Measurements from ENCODE around the gene ACER2.
A peak's percentile ranks its signal among the peaks of the same experiment; 100 is the strongest.
"Not testable (repeated sequence)": the region's sequence is repeated elsewhere in the genome, so short reads cannot be mapped to it uniquely, and the experiment has no call there.

Gene ACER2

GRCh38 chr9:19408693-19409400 is at the start of gene ACER2:
ACER2 (plus strand) TSS chr9:19409009; CDS start chr9:19409085, 76 bp downstream.
- Histone ChIP-seq H3K4me1 (ENCODE audit: insufficient read depth, low read length) (peaks cover 4% of the 10 kb centered on the region), H3K27me3 (ENCODE audit: insufficient read depth, low read length) (no peaks in the 10 kb centered on the region), H3K9me3 (ENCODE audit: low read length) (no peaks in the 10 kb centered on the region), H2AFZ (ENCODE audit: low read depth, low read length) (peak within 1 kb of the TSS; percentile 94), H3K36me3 (ENCODE audit: insufficient read depth, low read length) (no peaks in the 10 kb centered on the region), H3K4me3 (ENCODE audit: low read length) (peak within 1 kb of the TSS; percentile 86)

DNA sequence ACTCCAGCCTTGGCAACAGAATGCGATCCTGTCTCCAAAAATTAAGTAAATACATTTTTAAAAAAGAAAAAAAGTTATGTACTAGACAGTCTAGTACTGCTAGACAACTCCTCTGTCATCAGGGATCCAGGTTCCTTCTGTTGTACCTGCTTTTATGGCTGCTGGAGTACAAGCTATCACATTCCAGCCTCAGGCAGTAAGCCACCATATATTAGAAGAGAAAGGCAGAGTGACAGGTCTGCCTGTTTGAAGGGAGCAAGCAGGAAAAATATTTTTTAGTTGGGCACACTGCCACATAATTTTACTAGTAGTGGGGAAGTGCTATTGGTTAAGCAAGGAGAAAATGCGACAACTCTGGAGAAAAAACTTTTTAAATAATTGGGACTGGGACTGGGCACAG is 39.7 kb upstream of the ACER2 start:
- Histone ChIP-seq H3K4me3 (ENCODE audit: low read length) (no peak overlapping the region), H2AFZ (ENCODE audit: low read depth, low read length) (no peak overlapping the region), H3K36me3 (ENCODE audit: insufficient read depth, low read length) (peaks cover 54% of the 10 kb centered on the region), H3K4me1 (ENCODE audit: insufficient read depth, low read length) (no peaks in the 10 kb centered on the region), H3K27me3 (ENCODE audit: insufficient read depth, low read length) (no peaks in the 10 kb centered on the region), H3K9me3 (ENCODE audit: low read length) (no peaks in the 10 kb centered on the region)

DNA sequence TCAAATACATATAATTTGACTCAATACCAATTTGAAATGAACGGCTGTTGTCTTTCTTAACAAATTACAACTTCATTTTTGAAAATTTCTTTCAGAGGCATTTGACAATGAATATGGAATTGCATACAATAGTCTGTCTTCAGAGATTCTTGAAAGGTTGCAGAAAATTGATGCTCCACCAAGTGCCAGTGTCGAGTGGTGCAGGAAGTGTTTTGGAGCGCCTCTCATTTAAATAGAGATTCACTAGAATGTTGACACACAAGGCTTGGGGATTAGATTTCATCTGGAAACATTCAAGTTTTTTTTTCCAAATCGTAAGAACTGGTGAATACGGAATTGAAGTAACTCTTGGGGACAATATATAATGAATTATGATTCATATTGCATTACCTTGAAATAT is 36.9 kb upstream of the ACER2 start:
- Histone ChIP-seq H3K4me3 (ENCODE audit: low read length) (no peak overlapping the region), H3K9me3 (ENCODE audit: low read length) (no peaks in the 10 kb centered on the region), H3K36me3 (ENCODE audit: insufficient read depth, low read length) (peaks cover 62% of the 10 kb centered on the region), H2AFZ (ENCODE audit: low read depth, low read length) (no peak overlapping the region), H3K4me1 (ENCODE audit: insufficient read depth, low read length) (no peaks in the 10 kb centered on the region), H3K27me3 (ENCODE audit: insufficient read depth, low read length) (no peaks in the 10 kb centered on the region)

GRCh38 chr9:19372567-19372966 is 36.2 kb upstream of the ACER2 start:
- Histone ChIP-seq H3K9me3 (ENCODE audit: low read length) (no peaks in the 10 kb centered on the region), H3K36me3 (ENCODE audit: insufficient read depth, low read length) (peaks cover 68% of the 10 kb centered on the region), H2AFZ (ENCODE audit: low read depth, low read length) (no peak overlapping the region)

DNA sequence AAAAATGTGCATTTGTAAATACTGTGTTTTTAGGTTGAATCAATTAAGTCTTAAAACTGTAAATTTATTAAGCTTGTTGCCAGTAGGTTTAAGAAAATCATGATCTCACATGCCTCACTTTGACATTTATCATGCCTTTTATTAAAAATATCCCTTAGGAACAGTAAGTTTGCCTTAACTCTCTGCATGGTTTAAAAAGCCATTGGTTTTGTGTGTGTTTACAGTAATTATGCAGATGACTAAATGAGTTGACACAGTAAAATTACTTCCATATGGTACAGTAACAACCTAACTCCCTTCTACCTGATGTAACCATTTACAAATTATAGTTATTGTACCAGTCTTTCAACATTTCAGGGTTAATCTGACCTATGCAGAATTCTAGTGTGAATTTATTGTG is 35.3 kb upstream of the ACER2 start:
- H2AFZ ChIP-seq (ENCODE audit: low read depth, low read length): no peak overlapping the region
- no peaks in the 10 kb centered on the region for H3K9me3 ChIP-seq (ENCODE audit: low read length)
- H3K4me3 ChIP-seq (ENCODE audit: low read length): no peak overlapping the region
- H3K4me1 ChIP-seq (ENCODE audit: insufficient read depth, low read length): peaks cover 12% of the 10 kb centered on the region
- no peaks in the 10 kb centered on the region for H3K27me3 ChIP-seq (ENCODE audit: insufficient read depth, low read length)
- H3K36me3 ChIP-seq (ENCODE audit: insufficient read depth, low read length): peaks cover 69% of the 10 kb centered on the region

More at GRCh38 chr9:19372567-19372966, 36.2 kb upstream of the ACER2 start:
- Histone ChIP-seq H3K4me3 (ENCODE audit: low read length) (no peak overlapping the region), H3K27me3 (ENCODE audit: insufficient read depth, low read length) (no peaks in the 10 kb centered on the region), H3K4me1 (ENCODE audit: insufficient read depth, low read length) (peaks cover 3% of the 10 kb centered on the region)

GRCh38 chr9:19375538-19375937 is 33.3 kb upstream of the ACER2 start:
- no peaks in the 10 kb centered on the region for H3K27me3 ChIP-seq (ENCODE audit: insufficient read depth, low read length)
- peaks cover 63% of the 10 kb centered on the region for H3K36me3 ChIP-seq (ENCODE audit: insufficient read depth, low read length)
- H3K4me3 ChIP-seq (ENCODE audit: low read length): no peak overlapping the region
- peaks cover 19% of the 10 kb centered on the region for H3K4me1 ChIP-seq (ENCODE audit: insufficient read depth, low read length)
- H2AFZ ChIP-seq (ENCODE audit: low read depth, low read length): no peak overlapping the region
- H3K9me3 ChIP-seq (ENCODE audit: low read length): no peaks in the 10 kb centered on the region

GRCh38 chr9:19376931-19377330 is 31.9 kb upstream of the ACER2 start:
- Histone ChIP-seq H3K27me3 (ENCODE audit: insufficient read depth, low read length) (no peaks in the 10 kb centered on the region), H3K4me1 (ENCODE audit: insufficient read depth, low read length) (peaks cover 25% of the 10 kb centered on the region), H3K36me3 (ENCODE audit: insufficient read depth, low read length) (peaks cover 63% of the 10 kb centered on the region), H2AFZ (ENCODE audit: low read depth, low read length) (no peak overlapping the region), H3K4me3 (ENCODE audit: low read length) (no peak overlapping the region), H3K9me3 (ENCODE audit: low read length) (no peaks in the 10 kb centered on the region)

DNA sequence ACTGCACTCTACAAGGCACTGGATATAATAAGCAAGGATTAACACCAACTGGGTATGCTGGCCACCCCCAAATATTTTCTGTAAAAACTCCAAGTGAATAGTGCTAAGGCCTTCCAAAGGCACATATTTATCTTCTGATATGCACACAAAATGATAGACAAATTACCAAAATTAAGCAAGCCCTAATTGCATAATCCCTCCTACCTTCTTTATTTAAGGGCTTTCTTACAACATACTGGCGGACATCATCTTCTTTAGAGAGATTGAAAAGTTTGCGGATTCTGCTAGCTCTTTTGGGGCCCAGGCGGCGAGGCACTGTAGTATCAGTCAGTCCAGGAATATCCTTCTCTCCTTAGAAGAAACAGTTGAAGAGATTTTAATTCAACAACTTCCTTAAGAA is 30.6 kb upstream of the ACER2 start:
- peaks cover 25% of the 10 kb centered on the region for H3K4me1 ChIP-seq (ENCODE audit: insufficient read depth, low read length)
- no peaks in the 10 kb centered on the region for H3K27me3 ChIP-seq (ENCODE audit: insufficient read depth, low read length)
- no peak overlapping the region for H2AFZ ChIP-seq (ENCODE audit: low read depth, low read length)
- peaks cover 57% of the 10 kb centered on the region for H3K36me3 ChIP-seq (ENCODE audit: insufficient read depth, low read length)
- no peaks in the 10 kb centered on the region for H3K9me3 ChIP-seq (ENCODE audit: low read length)
- H3K4me3 ChIP-seq (ENCODE audit: low read length): peak overlapping the region; percentile 77

DNA sequence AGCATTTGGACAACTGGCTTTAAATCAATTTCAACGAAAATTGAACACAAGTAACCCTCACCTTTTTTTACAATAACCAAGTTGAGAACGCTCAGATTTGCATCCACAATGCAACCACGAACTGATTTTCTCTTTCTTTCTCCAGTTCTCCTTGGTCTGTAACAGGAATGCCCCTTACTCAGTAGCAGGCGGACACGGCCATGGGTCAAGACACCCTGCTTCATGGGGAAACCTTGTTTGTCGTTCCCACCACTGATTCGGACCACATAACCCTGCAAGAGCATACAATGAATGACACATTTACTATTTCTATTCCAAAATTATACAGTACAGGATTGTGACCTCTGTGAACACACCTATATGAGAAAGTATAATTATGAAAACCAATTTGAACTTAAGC is 30.2 kb upstream of the ACER2 start:
- H3K9me3 ChIP-seq (ENCODE audit: low read length): no peaks in the 10 kb centered on the region
- peaks cover 52% of the 10 kb centered on the region for H3K36me3 ChIP-seq (ENCODE audit: insufficient read depth, low read length)
- peaks cover 25% of the 10 kb centered on the region for H3K4me1 ChIP-seq (ENCODE audit: insufficient read depth, low read length)
- no peaks in the 10 kb centered on the region for H3K27me3 ChIP-seq (ENCODE audit: insufficient read depth, low read length)
- H2AFZ ChIP-seq (ENCODE audit: low read depth, low read length): no peak overlapping the region
- H3K4me3 ChIP-seq (ENCODE audit: low read length): peak overlapping the region; percentile 77

DNA sequence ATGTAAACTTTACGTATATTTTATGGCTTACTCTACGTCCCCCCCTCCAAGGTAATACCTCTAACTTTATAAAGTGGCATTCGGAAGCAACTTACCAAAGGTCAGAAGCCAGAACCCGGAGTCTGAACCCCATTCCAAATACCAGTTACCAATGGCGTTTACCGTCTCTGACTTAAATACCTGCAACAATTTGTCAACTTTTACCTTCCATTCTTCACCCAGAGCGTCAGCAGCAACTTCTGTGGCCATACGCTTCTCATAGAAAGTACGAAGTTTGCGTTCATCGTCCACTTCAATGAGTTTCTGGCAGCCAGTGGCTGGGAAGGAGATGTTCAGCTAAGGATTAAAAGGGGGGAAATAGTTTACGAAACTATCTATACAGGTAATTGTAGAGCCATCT is 29.5 kb upstream of the ACER2 start:
- Histone ChIP-seq H3K4me3 (ENCODE audit: low read length) (peak overlapping the region; percentile 77), H3K27me3 (ENCODE audit: insufficient read depth, low read length) (no peaks in the 10 kb centered on the region), H3K4me1 (ENCODE audit: insufficient read depth, low read length) (peaks cover 25% of the 10 kb centered on the region), H3K9me3 (ENCODE audit: low read length) (no peaks in the 10 kb centered on the region), H3K36me3 (ENCODE audit: insufficient read depth, low read length) (peaks cover 50% of the 10 kb centered on the region), H2AFZ (ENCODE audit: low read depth, low read length) (no peak overlapping the region)

DNA sequence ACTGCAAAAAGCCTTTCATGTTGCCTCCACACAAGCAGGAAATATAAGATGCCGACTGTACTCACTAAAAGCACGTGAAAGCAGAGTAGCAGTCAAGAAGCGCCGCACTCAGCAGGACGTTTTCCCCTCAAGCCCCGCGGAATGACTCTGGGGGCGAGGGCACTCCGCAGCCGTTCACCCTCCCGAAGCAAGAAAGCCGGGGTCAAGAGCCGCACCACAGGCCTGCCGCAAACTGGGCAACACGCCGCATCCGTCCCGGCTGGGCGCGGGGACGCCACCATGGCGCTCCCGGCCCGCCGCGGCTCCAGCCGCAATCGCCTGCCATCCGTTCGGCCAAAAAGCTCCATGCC is 29.1 kb upstream of the ACER2 start:
- no peaks in the 10 kb centered on the region for H3K27me3 ChIP-seq (ENCODE audit: insufficient read depth, low read length)
- no peak overlapping the region for H2AFZ ChIP-seq (ENCODE audit: low read depth, low read length)
- peak overlapping the region; percentile 77 for H3K4me3 ChIP-seq (ENCODE audit: low read length)
- H3K36me3 ChIP-seq (ENCODE audit: insufficient read depth, low read length): peaks cover 46% of the 10 kb centered on the region
- peaks cover 25% of the 10 kb centered on the region for H3K4me1 ChIP-seq (ENCODE audit: insufficient read depth, low read length)
- no peaks in the 10 kb centered on the region for H3K9me3 ChIP-seq (ENCODE audit: low read length)

DNA sequence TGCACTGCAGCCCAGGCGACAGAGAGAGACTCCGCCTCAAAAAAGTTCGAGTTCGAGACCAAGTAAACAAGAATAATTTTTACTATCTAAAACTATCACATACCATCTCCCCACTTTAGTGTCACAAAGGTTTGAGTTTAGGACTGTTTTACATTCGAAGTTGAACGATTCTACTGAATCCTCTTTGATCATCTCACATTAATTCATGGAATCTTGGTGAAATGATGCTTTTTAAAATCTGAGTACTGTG is 28.1 kb upstream of the ACER2 start:
- Histone ChIP-seq H3K36me3 (ENCODE audit: insufficient read depth, low read length) (peaks cover 36% of the 10 kb centered on the region), H3K27me3 (ENCODE audit: insufficient read depth, low read length) (no peaks in the 10 kb centered on the region), H3K4me1 (ENCODE audit: insufficient read depth, low read length) (peaks cover 25% of the 10 kb centered on the region), H3K4me3 (ENCODE audit: low read length) (peak overlapping the region; percentile 77), H3K9me3 (ENCODE audit: low read length) (no peaks in the 10 kb centered on the region), H2AFZ (ENCODE audit: low read depth, low read length) (peak overlapping the region; percentile 51)

DNA sequence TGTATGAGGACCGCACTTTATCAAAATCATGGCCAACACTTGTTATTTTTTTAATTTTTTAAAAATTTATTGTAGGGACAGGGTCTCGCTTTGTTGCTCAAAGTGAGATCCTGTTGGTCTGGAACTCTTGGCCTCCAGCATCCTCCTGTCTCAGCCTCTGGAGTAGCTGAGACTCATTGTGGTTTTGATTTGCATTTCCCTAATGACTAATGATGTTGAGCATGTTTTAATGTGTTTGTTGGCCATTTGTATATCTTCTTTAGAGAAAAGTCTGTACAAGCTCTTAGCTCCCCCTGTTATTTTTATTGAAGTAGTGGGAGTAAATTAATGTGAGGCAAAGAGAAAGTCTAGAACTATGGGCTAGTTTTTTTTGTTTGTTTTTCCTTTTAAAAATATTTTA is 27.2 kb upstream of the ACER2 start:
- Histone ChIP-seq H3K4me1 (ENCODE audit: insufficient read depth, low read length) (peaks cover 25% of the 10 kb centered on the region), H2AFZ (ENCODE audit: low read depth, low read length) (no peak overlapping the region), H3K36me3 (ENCODE audit: insufficient read depth, low read length) (peaks cover 28% of the 10 kb centered on the region), H3K27me3 (ENCODE audit: insufficient read depth, low read length) (no peaks in the 10 kb centered on the region), H3K4me3 (ENCODE audit: low read length) (no peak overlapping the region), H3K9me3 (ENCODE audit: low read length) (no peaks in the 10 kb centered on the region)

GRCh38 chr9:19385212-19385611 is 23.6 kb upstream of the ACER2 start:
- H3K4me3 ChIP-seq (ENCODE audit: low read length); H3K4me1 ChIP-seq (ENCODE audit: insufficient read depth, low read length); H3K36me3 ChIP-seq (ENCODE audit: insufficient read depth, low read length); H3K9me3 ChIP-seq (ENCODE audit: low read length); H2AFZ ChIP-seq (ENCODE audit: low read depth, low read length); H3K27me3 ChIP-seq (ENCODE audit: insufficient read depth, low read length): not testable (repeated sequence)

All from neuron (in vitro differentiated cells).